ENCODE data around the gene FEM1B. TPM values are rescaled to one million over a fixed set of nuclear protein-coding genes. Genes with fewer than 3 reads are reported as not detected.

The FEM1B gene
- total RNA-seq, 1 experiment from 2014 or later: 47.3 TPM

DNA sequence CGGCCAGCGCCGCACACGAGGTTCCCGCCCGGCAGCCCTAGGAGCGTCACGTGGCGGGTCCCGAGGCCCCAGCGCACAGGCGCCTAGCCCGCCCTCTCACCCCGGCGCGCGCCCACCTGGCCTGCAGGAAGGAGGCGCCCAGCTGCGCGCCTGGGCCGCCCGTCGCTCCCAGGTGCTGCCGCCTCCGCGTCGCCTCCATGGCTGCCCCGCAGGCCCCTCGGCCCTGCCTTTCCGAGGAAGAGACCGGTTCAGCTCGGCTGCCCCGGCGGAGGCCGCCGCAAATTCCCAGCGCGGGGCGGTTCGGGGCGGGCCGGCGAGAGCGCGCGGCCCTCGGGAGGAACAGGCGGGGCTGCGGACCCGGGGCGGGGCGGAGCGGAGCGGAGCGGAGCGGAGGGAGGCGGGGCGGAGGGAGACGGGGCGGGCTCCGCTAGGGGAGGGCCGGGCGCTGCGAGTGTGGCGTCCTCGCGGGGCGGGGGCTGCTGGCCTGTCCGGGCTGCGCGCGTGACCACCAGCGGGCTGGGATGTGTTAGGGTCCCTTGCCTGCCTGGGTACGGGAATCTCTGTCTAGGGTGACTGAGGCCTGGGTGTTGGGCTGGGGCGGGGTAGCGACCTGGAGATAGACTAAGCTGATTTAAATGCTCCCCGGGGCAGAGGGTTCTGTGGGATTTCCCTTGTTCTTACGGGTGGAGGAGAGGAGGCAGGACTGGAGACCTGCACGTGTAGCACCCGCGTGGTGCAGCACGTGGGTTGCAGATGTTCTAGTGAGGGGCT lies 48.0 kb upstream of the FEM1B start, which contains the start of gene CLN6:
Gene CLN6, minus strand, starts transcription at position 343 of the 771 bp plus-strand sequence. Its CDS starts 144 bp downstream, at position 199.
- ChIA-PET CTCF (interaction anchor here (0.5 to 0.6 kb wide), 2 partner anchors 324 to 506 kb away, joined by 3 to 4 read pairs; no protein-coding TSS in a partner anchor), POLR2A (ENCODE audit: low non-redundant PET) (no interaction called here)
- peak within 1 kb of the TSS; percentile 93 for H3K27ac ChIP-seq (ENCODE audit: low read depth, low read length, poor library complexity, severe bottlenecking)
- intact Hi-C loops (cut with micrococcal nuclease; ENCODE audit: unreplicated experiment): no loop called here
- peaks cover 14% of the 10 kb centered on the region for H3K4me1 ChIP-seq (ENCODE audit: insufficient read depth, low read length, poor library complexity, severe bottlenecking)
- DNase-seq (ENCODE audit: low spot score): peak; percentile 87
- TF ChIP-seq EZH2 (IDR thresholded peaks at IDR 0.05; ENCODE audit: borderline replicate concordance, low read depth, low read length, poor library complexity, severe bottlenecking): no peak
- TF ChIP-seq, protein P1, sequence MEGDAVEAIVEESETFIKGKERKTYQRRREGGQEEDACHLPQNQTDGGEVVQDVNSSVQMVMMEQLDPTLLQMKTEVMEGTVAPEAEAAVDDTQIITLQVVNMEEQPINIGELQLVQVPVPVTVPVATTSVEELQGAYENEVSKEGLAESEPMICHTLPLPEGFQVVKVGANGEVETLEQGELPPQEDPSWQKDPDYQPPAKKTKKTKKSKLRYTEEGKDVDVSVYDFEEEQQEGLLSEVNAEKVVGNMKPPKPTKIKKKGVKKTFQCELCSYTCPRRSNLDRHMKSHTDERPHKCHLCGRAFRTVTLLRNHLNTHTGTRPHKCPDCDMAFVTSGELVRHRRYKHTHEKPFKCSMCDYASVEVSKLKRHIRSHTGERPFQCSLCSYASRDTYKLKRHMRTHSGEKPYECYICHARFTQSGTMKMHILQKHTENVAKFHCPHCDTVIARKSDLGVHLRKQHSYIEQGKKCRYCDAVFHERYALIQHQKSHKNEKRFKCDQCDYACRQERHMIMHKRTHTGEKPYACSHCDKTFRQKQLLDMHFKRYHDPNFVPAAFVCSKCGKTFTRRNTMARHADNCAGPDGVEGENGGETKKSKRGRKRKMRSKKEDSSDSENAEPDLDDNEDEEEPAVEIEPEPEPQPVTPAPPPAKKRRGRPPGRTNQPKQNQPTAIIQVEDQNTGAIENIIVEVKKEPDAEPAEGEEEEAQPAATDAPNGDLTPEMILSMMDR (conservative IDR thresholded peaks at IDR 0.05; ENCODE audit: low read depth, low read length): no peak; the same call in 1 of the 2 replicates
- no TSS peak for BruUV-seq (replicated peaks)
- peak within 1 kb of the TSS; percentile 75 for H3K4me3 ChIP-seq (ENCODE audit: low read depth, low read length, poor library complexity, severe bottlenecking)
- H3K27me3 ChIP-seq (replicated peaks; ENCODE audit: insufficient read depth, low read depth, low read length, poor library complexity): no peaks in the 10 kb centered on the region
- H3K9me3 ChIP-seq (ENCODE audit: low read depth, low read length, poor library complexity, severe bottlenecking): no peaks in the 10 kb centered on the region
- H3K36me3 ChIP-seq (ENCODE audit: insufficient read depth, low read length, poor library complexity, severe bottlenecking): no peaks in the 10 kb centered on the region

DNA sequence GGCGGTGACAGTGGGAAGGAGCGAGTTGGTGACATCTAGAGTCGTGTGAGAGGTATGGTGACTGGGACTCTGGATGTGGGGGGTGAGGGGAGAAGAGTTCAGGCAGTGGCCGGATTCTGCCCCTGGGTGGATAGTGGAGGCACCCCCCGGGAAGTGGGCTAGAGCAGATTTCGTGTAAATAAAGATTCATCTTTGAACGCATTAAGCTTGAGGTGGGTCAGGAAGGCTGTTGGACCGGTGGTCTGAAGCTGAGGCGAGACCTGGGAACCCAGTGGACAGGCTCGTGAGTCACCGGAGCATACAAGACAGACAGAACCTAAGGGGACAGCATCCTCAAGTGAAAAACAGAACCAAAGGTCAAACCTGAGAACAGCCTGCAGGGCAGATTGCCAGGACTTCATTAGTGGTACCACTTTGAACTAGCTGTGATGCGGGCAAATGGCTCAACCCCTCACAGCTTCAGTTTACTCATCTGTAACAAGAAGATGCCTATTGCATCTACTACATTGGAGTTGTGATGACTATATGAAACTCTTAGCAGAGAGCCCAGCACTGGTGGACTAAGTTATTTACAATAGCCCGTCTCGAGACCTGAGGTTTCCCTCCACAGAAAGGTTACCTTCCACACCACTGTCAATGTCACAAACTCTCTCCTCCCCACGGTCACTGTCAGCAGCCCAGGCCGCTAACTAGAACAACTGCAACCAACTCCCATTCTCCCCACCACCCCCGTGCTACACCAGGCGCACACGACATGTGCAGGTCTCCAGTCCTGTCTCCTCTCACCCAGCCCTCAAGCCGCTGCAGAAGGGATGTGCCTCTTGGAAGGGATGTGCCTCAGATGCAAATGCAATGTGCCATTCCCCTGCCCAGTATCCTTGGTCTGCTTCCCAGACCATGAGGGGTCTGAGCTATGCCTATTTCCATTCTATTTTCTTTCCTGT lies 47.1 kb upstream of the FEM1B start:
- Histone ChIP-seq H3K36me3 (ENCODE audit: insufficient read depth, low read length, poor library complexity, severe bottlenecking) (no peaks in the 10 kb centered on the region), H3K9me3 (ENCODE audit: low read depth, low read length, poor library complexity, severe bottlenecking) (no peaks in the 10 kb centered on the region), H3K27me3 (replicated peaks; ENCODE audit: insufficient read depth, low read depth, low read length, poor library complexity) (no peaks in the 10 kb centered on the region), H3K4me1 (ENCODE audit: insufficient read depth, low read length, poor library complexity, severe bottlenecking) (peaks cover 14% of the 10 kb centered on the region), H3K4me3 (ENCODE audit: low read depth, low read length, poor library complexity, severe bottlenecking) (peak overlapping the region; percentile 75), H3K27ac (ENCODE audit: low read depth, low read length, poor library complexity, severe bottlenecking) (peak overlapping the region; percentile 93)
- BruUV-seq (replicated peaks): no TSS peak
- TF ChIP-seq EZH2 (IDR thresholded peaks at IDR 0.05; ENCODE audit: borderline replicate concordance, low read depth, low read length, poor library complexity, severe bottlenecking): no peak
- TF ChIP-seq, protein P1 (conservative IDR thresholded peaks at IDR 0.05; ENCODE audit: low read depth, low read length): peak; percentile 33; the same call in 1 of the 2 replicates
- intact Hi-C loops (cut with micrococcal nuclease; ENCODE audit: unreplicated experiment): no loop called here
- CTCF ChIA-PET: interaction anchor here (0.6 to 1.4 kb wide), 2 partner anchors 22 to 505 kb away, joined by 4 to 7 read pairs; no protein-coding TSS in a partner anchor
- no peak for DNase-seq (ENCODE audit: low spot score)
- POLR2A ChIA-PET (ENCODE audit: low non-redundant PET): no interaction called here

DNA sequence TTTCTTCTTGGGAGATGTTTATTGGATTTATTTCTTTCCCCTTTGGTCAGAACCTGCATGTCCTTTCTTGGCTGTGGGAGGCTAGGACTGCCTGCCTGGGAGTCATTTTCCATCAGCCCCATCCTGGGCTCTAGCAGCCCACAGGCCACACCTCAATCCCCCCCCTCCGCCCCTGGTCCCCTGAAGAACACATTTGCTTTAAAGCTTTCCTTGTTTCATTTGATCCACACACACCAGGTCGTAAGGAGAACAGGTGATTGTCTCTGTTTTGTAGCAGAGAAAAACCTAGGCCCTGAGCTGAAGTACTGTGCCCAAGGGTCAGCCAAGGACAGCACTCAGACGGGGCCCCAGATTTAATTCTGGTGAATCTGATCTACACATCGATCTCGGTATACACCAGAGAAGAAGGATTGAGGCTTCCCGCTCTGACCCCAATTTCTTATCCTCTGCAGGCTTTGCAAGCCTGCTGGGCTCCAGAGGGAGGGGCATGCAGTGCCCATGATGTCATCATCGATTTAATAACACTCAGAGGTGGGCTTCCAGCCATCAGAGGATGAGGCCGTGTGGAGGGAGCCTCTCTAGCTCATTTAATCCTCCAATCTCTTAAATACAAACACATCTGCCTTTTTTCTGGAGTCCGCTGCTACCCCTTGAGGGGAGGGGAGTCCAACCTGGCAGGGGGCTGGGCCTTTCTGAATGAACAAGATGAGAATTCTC lies 46.3 kb upstream of the FEM1B start:
- H3K27ac ChIP-seq (ENCODE audit: low read depth, low read length, poor library complexity, severe bottlenecking): no peak overlapping the region
- POLR2A ChIA-PET (ENCODE audit: low non-redundant PET): no interaction called here
- no peak overlapping the region for H3K4me3 ChIP-seq (ENCODE audit: low read depth, low read length, poor library complexity, severe bottlenecking)
- H3K27me3 ChIP-seq (replicated peaks; ENCODE audit: insufficient read depth, low read depth, low read length, poor library complexity): no peaks in the 10 kb centered on the region
- H3K9me3 ChIP-seq (ENCODE audit: low read depth, low read length, poor library complexity, severe bottlenecking): no peaks in the 10 kb centered on the region
- BruUV-seq (replicated peaks): no TSS peak
- TF ChIP-seq, protein P1 (conservative IDR thresholded peaks at IDR 0.05; ENCODE audit: low read depth, low read length): no peak
- TF ChIP-seq EZH2 (IDR thresholded peaks at IDR 0.05; ENCODE audit: borderline replicate concordance, low read depth, low read length, poor library complexity, severe bottlenecking): no peak
- H3K4me1 ChIP-seq (ENCODE audit: insufficient read depth, low read length, poor library complexity, severe bottlenecking): peaks cover 14% of the 10 kb centered on the region
- CTCF ChIA-PET: interaction anchor here (1.4 kb wide), 1 partner anchor 22 kb away, joined by 7 read pairs; no protein-coding TSS in a partner anchor
- H3K36me3 ChIP-seq (ENCODE audit: insufficient read depth, low read length, poor library complexity, severe bottlenecking): no peaks in the 10 kb centered on the region
- DNase-seq (ENCODE audit: low spot score): no peak
- intact Hi-C loops (cut with micrococcal nuclease; ENCODE audit: unreplicated experiment): no loop called here

Data from A673 (cell line).